Fibroblast of lung (primary cell): ENCODE measurements around the gene NDUFB1.

Experiments
- EZH2 ChIP-seq: IDR thresholded peaks from 2 replicates; pipeline ENCODE4 v1.5.1; 2012; ENCODE audit warnings: low read length, control low read depth, mild to moderate bottlenecking; ENCODE audit errors: missing control alignments
- TF ChIP-seq, protein P1 (sequence below), 2 donors: IDR thresholded peaks in 1 of 2; conservative IDR thresholded peaks in 1 of 2; 1 replicate in 1 of 2; 2 replicates in 1 of 2; pipeline ENCODE4 v1.5.1; 2011 to 2012; ENCODE audit warnings: low read length in 2 of 2, control low read depth in 1 of 2, inconsistent platforms in 1 of 2, low read depth in 1 of 2, mild to moderate bottlenecking in 1 of 2

DNA sequence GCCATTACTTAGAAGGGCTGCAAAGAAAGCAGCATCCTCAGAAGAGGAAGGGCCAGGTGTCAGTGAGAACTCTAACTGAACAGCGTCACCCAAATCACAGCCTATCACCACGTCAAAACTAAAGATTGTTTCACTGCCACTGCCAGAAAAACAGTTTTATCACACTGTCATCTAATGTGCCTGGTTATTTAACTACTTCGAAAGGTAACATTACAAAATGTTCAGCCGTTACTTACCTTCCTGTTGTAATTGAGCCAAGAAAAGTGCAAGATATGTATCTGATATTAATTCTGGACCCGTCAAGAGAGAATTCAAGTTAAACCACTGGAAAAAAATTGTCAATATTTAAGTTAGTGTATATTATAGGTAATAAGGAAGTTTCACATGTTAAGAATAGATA is 33.0 kb downstream of the NDUFB1 start:
- no peak for TF ChIP-seq EZH2
- TF ChIP-seq, protein P1, sequence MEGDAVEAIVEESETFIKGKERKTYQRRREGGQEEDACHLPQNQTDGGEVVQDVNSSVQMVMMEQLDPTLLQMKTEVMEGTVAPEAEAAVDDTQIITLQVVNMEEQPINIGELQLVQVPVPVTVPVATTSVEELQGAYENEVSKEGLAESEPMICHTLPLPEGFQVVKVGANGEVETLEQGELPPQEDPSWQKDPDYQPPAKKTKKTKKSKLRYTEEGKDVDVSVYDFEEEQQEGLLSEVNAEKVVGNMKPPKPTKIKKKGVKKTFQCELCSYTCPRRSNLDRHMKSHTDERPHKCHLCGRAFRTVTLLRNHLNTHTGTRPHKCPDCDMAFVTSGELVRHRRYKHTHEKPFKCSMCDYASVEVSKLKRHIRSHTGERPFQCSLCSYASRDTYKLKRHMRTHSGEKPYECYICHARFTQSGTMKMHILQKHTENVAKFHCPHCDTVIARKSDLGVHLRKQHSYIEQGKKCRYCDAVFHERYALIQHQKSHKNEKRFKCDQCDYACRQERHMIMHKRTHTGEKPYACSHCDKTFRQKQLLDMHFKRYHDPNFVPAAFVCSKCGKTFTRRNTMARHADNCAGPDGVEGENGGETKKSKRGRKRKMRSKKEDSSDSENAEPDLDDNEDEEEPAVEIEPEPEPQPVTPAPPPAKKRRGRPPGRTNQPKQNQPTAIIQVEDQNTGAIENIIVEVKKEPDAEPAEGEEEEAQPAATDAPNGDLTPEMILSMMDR (conservative IDR thresholded peaks at IDR 0.05 in 1 of 2, IDR thresholded peaks at IDR 0.05 in 1 of 2; ENCODE audit: low read depth in 1 of 2, low read length in 2 of 2), result no peak
